HCT116 (cell line): Measurements from ENCODE around the gene GABPB1. TPM values are rescaled to one million over a fixed set of nuclear protein-coding genes. Genes with fewer than 3 reads are reported as not detected.
"Not testable (repeated sequence)": the region's sequence is repeated elsewhere in the genome, so short reads cannot be mapped to it uniquely, and the experiment has no call there.

Source experiments
- ATAC-seq: fragments of 200-7000 bp; cut with Tn5 transposase; 2 replicates; pipeline ENCODE4 v1.9.1; 2020; ENCODE audit warnings: mild to moderate bottlenecking, moderate library complexity
- BruUV-seq: library from RNA; stranded (reverse); fragments of 400-500 nt; replicated peaks from 2 replicates; lab custom pipeline; 2021; lab: Mats Ljungman, UMichigan
- CTCF ChIA-PET: fragments of 300-600 bp; sonication (Branson Sonifier 250); formaldehyde crosslinking; loops from one replicate; lab custom pipeline; 2021; ENCODE audit warnings: antibody characterized with exemption; lab: Charles Lee
- POLR2A ChIA-PET: fragments of 300-600, 350-600 bp; sonication (Branson Sonifier 250); formaldehyde crosslinking; loops from one replicate; lab custom pipeline; 2021; ENCODE audit warnings: antibody characterized with exemption; lab: Charles Lee
- RAD21 ChIA-PET, 2 experiments: fragments of 300-600 bp; sonication (Branson Sonifier 250); formaldehyde crosslinking; loops; one replicate each; lab custom pipeline; 2023; ENCODE audit warnings: low total read pairs in 2 of 2; ENCODE audit not compliant: uncharacterized antibody in 2 of 2, unreplicated experiment in 2 of 2, low non-redundant PET in 1 of 2; lab: Charles Lee
- DNase-seq: peaks from one replicate; pipeline ENCODE4 v3.0.0-alpha.2; 2010; ENCODE audit warnings: low read depth, low spot score
- H2AFZ ChIP-seq: fragments of 200-600 bp; shearing (Covaris generic), sonication (generic); 2 replicates; pipeline ENCODE4 v1.6.1; 2017; ENCODE audit warnings: low read depth, mixed run types, mixed read lengths, antibody characterized with exemption, low read length; ENCODE audit not compliant: poor library complexity, severe bottlenecking
- H3K27ac ChIP-seq: 2 replicates; pipeline ENCODE4 v1.5.1; 2012; ENCODE audit warnings: low read depth, low read length
- H3K27me3 ChIP-seq: fragments of 200-600 bp; sonication (generic); 2 replicates; pipeline ENCODE4 v1.6.1; 2016; ENCODE audit warnings: mixed run types, low read length, mixed read lengths; ENCODE audit not compliant: insufficient read depth
- H3K36me3 ChIP-seq, 2 experiments: fragments of 200-500 bp in 1 of 2; fragments of 200-600 bp in 1 of 2; sonication (Bioruptor generic) in 1 of 2; sonication (generic) in 1 of 2; 2 replicates each; pipeline versions ENCODE4 v1.5.1 to v1.6.1; 2014 to 2016; ENCODE audit warnings: low read length in 2 of 2, inconsistent platforms in 1 of 2, mixed read lengths in 1 of 2, mixed run types in 1 of 2; ENCODE audit not compliant: insufficient read depth in 2 of 2, control insufficient read depth in 1 of 2
- H3K4me1 ChIP-seq, 2 experiments: fragments of 200-600 bp in 1 of 2; sonication (generic) in 1 of 2; 2 replicates each; pipeline versions ENCODE4 v1.5.1 to v1.6.1; 2012 to 2017; ENCODE audit warnings: low read length in 2 of 2, inconsistent platforms in 1 of 2, mild to moderate bottlenecking in 1 of 2, mixed read lengths in 1 of 2, mixed run types in 1 of 2, moderate library complexity in 1 of 2; ENCODE audit not compliant: insufficient read depth in 2 of 2, control insufficient read depth in 1 of 2
- H3K4me2 ChIP-seq: fragments of 200-600 bp; sonication (generic); 2 replicates; pipeline ENCODE4 v1.6.1; 2017; ENCODE audit warnings: mixed run types, low read length, mixed read lengths
- H3K4me3 ChIP-seq, 2 experiments: fragments of 200-600 bp in 1 of 2; sonication (generic) in 1 of 2; replicated peaks in 1 of 2; 2 replicates each; pipeline ENCODE4 v1.5.1; 2011 to 2016; ENCODE audit warnings: low read length in 2 of 2, control low read depth in 1 of 2, low read depth in 1 of 2, mild to moderate bottlenecking in 1 of 2, mixed read lengths in 1 of 2, mixed run types in 1 of 2
- H3K79me2 ChIP-seq: fragments of 200-600 bp; sonication (generic); 2 replicates; pipeline ENCODE4 v1.6.1; 2017; ENCODE audit warnings: mild to moderate bottlenecking, mixed run types, low read length, moderate library complexity, mixed read lengths; ENCODE audit not compliant: insufficient read depth
- H3K9ac ChIP-seq: fragments of 200-600 bp; sonication (generic); 2 replicates; pipeline ENCODE4 v1.6.1; 2016; ENCODE audit warnings: low read length, mixed read lengths
- H3K9me2 ChIP-seq: fragments of 200-600 bp; sonication (generic), shearing (Covaris generic); 2 replicates; pipeline ENCODE4 v1.6.1; 2017; ENCODE audit warnings: mixed run types, mild to moderate bottlenecking, moderate library complexity; ENCODE audit not compliant: insufficient read depth
- H3K9me3 ChIP-seq, 2 experiments: fragments of 200-500 bp in 1 of 2; fragments of 200-600 bp in 1 of 2; sonication (Bioruptor generic) in 1 of 2; sonication (generic) in 1 of 2; 2 replicates each; pipeline ENCODE4 v1.6.1; 2014 to 2017; ENCODE audit warnings: low read length in 2 of 2, mixed read lengths in 2 of 2, inconsistent platforms in 1 of 2, low read depth in 1 of 2, mild to moderate bottlenecking in 1 of 2, mixed run types in 1 of 2, moderate library complexity in 1 of 2; ENCODE audit not compliant: control insufficient read depth in 1 of 2, insufficient read depth in 1 of 2
- H4K20me1 ChIP-seq: fragments of 200-600 bp; sonication (generic), shearing (Covaris generic); 2 replicates; pipeline ENCODE4 v1.6.1; 2017; ENCODE audit warnings: mixed run types, mild to moderate bottlenecking, moderate library complexity; ENCODE audit not compliant: insufficient read depth
- EGR1 ChIP-seq: IDR thresholded peaks from 2 replicates; pipeline ENCODE4 v1.6.1; 2012; ENCODE audit warnings: low read depth
- MAX ChIP-seq: IDR thresholded peaks from 2 replicates; pipeline ENCODE4 v1.6.1; 2012
- intact Hi-C: fragments of 100-400 bp; cut with micrococcal nuclease; formaldehyde crosslinking; loops from 2 replicates; pipeline ENCODE4 v1.10.0; 2022
- total RNA-seq: library from RNA; stranded (reverse); gene quantifications from one replicate; pipeline ENCODE4 v1.2.1, GENCODE V29; 2021; ENCODE audit not compliant: unreplicated experiment
- TF ChIP-seq, protein P1 (sequence below): IDR thresholded peaks from 2 replicates; pipeline ENCODE4 v1.6.1; 2012; ENCODE audit warnings: low read depth

Gene GABPB1
- total RNA-seq, 1 experiment from 2014 or later, result 20.1 TPM

GRCh38 chr15:50390554-50391264, 35.7 kb upstream of the GABPB1 start:
- no peak overlapping the region for H3K4me3 ChIP-seq
- CTCF ChIA-PET, result no interaction called here
- no peak overlapping the region for H3K9ac ChIP-seq
- no peak overlapping the region for H3K27ac ChIP-seq
- intact Hi-C loops, result no loop called here
- no peak for TF ChIP-seq MAX
- TF ChIP-seq EGR1, result no peak
- TF ChIP-seq, protein P1, sequence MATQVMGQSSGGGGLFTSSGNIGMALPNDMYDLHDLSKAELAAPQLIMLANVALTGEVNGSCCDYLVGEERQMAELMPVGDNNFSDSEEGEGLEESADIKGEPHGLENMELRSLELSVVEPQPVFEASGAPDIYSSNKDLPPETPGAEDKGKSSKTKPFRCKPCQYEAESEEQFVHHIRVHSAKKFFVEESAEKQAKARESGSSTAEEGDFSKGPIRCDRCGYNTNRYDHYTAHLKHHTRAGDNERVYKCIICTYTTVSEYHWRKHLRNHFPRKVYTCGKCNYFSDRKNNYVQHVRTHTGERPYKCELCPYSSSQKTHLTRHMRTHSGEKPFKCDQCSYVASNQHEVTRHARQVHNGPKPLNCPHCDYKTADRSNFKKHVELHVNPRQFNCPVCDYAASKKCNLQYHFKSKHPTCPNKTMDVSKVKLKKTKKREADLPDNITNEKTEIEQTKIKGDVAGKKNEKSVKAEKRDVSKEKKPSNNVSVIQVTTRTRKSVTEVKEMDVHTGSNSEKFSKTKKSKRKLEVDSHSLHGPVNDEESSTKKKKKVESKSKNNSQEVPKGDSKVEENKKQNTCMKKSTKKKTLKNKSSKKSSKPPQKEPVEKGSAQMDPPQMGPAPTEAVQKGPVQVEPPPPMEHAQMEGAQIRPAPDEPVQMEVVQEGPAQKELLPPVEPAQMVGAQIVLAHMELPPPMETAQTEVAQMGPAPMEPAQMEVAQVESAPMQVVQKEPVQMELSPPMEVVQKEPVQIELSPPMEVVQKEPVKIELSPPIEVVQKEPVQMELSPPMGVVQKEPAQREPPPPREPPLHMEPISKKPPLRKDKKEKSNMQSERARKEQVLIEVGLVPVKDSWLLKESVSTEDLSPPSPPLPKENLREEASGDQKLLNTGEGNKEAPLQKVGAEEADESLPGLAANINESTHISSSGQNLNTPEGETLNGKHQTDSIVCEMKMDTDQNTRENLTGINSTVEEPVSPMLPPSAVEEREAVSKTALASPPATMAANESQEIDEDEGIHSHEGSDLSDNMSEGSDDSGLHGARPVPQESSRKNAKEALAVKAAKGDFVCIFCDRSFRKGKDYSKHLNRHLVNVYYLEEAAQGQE, result no peak
- TF ChIP-seq, all 23 proteins: peak for 0
- BruUV-seq, result no TSS peak
- no peaks in the 10 kb centered on the region for H3K79me2 ChIP-seq
- DNase-seq, result no peak
- H4K20me1 ChIP-seq, result no peaks in the 10 kb centered on the region
- no peak for ATAC-seq
- H2AFZ ChIP-seq, result no peak overlapping the region
- no peak overlapping the region for H3K4me2 ChIP-seq
- no peaks in the 10 kb centered on the region for H3K27me3 ChIP-seq
- H3K4me1 ChIP-seq, result peaks cover 9 to 17% of the 10 kb centered on the region in 2 experiments
- H3K36me3 ChIP-seq, result no peaks in the 10 kb centered on the region
- RAD21 ChIA-PET, result no interaction called here
- H3K9me2 ChIP-seq, result no peaks in the 10 kb centered on the region
- no peaks in the 10 kb centered on the region for H3K9me3 ChIP-seq
- POLR2A ChIA-PET, result no interaction called here

GRCh38 chr15:50382408-50382807, 27.4 kb upstream of the GABPB1 start:
- H2AFZ ChIP-seq, RAD21 ChIA-PET, DNase-seq, H3K4me2 ChIP-seq, ATAC-seq, H4K20me1 ChIP-seq, H3K27me3 ChIP-seq, H3K9ac ChIP-seq, POLR2A ChIA-PET, CTCF ChIA-PET, H3K4me1 ChIP-seq, H3K9me3 ChIP-seq, H3K79me2 ChIP-seq, H3K36me3 ChIP-seq, intact Hi-C loops, H3K4me3 ChIP-seq, H3K27ac ChIP-seq, BruUV-seq, H3K9me2 ChIP-seq: not testable (repeated sequence)
